Measurements from ENCODE around the gene CDYL2. TPM values are rescaled to one million over a fixed set of nuclear protein-coding genes. Genes with fewer than 3 reads are reported as not detected.

The CDYL2 gene
- total RNA-seq, 2 donors from 2014 or later = 9.9 to 12.8 TPM

GRCh38 chr16:80611930-80612327, 192.5 kb downstream of the CDYL2 start:
- no peak overlapping the region for H3K4me3 ChIP-seq (ENCODE audit: low read length)
- no peaks in the 10 kb centered on the region for H3K9me3 ChIP-seq (ENCODE audit: control insufficient read depth, low read length)
- Mint-ChIP-seq H3K36me3 (ENCODE audit: low read depth) (peaks cover 24% of the 10 kb centered on the region), H3K9me3 (peaks cover 9% of the 10 kb centered on the region), H3K27ac (no peak overlapping the region), H3K4me1 (peaks cover 29% of the 10 kb centered on the region), H3K27me3 (ENCODE audit: insufficient read depth) (no peaks in the 10 kb centered on the region), H3K4me3 (no peak overlapping the region)
- H3K36me3 ChIP-seq (ENCODE audit: control insufficient read depth, insufficient read depth, low read length) = no peaks in the 10 kb centered on the region
- no peaks in the 10 kb centered on the region for H3K27me3 ChIP-seq (ENCODE audit: control insufficient read depth, insufficient read depth, low read length, poor library complexity, severe bottlenecking)
- H3K4me1 ChIP-seq (ENCODE audit: control insufficient read depth, insufficient read depth, low read length) = no peaks in the 10 kb centered on the region
- DNase-seq = peak; percentile 29
- WGBS, 2 experiments (ENCODE audit: insufficient coverage in 1 of 2, insufficient read length in 1 of 2) = 91 to 97% methylated on average over 11 of the region's 11 CpGs
- TF ChIP-seq CTCF (conservative IDR thresholded peaks at IDR 0.05) = no peak
- H3K9ac ChIP-seq (ENCODE audit: extremely low read depth, low read length, poor library complexity, severe bottlenecking) = no peak overlapping the region
- H3K27ac ChIP-seq (ENCODE audit: low read depth, low read length) = no peak overlapping the region

GRCh38 chr16:80611171-80611929, 193.0 kb downstream of the CDYL2 start:
- Mint-ChIP-seq H3K9me3 (peaks cover 14% of the 10 kb centered on the region), H3K27ac (no peak overlapping the region), H3K27me3 (ENCODE audit: insufficient read depth) (no peaks in the 10 kb centered on the region), H3K4me3 (no peak overlapping the region), H3K36me3 (ENCODE audit: low read depth) (peaks cover 30% of the 10 kb centered on the region), H3K4me1 (peaks cover 35% of the 10 kb centered on the region)
- no peak for TF ChIP-seq CTCF (conservative IDR thresholded peaks at IDR 0.05)
- H3K4me1 ChIP-seq (ENCODE audit: control insufficient read depth, insufficient read depth, low read length) = no peaks in the 10 kb centered on the region
- no peak overlapping the region for H3K9ac ChIP-seq (ENCODE audit: extremely low read depth, low read length, poor library complexity, severe bottlenecking)
- no peaks in the 10 kb centered on the region for H3K36me3 ChIP-seq (ENCODE audit: control insufficient read depth, insufficient read depth, low read length)
- H3K9me3 ChIP-seq (ENCODE audit: control insufficient read depth, low read length) = peaks cover 4% of the 10 kb centered on the region
- H3K27ac ChIP-seq (ENCODE audit: low read depth, low read length) = no peak overlapping the region
- DNase-seq = peak; percentile 37
- H3K4me3 ChIP-seq (ENCODE audit: low read length) = no peak overlapping the region
- WGBS, 2 experiments (ENCODE audit: insufficient coverage in 1 of 2, insufficient read length in 1 of 2) = 93 to 99% methylated on average over 11 to 16 of the region's 16 CpGs
- H3K27me3 ChIP-seq (ENCODE audit: control insufficient read depth, insufficient read depth, low read length, poor library complexity, severe bottlenecking) = no peaks in the 10 kb centered on the region

- Mint-ChIP-seq H3K36me3 (ENCODE audit: low read depth) (peaks cover 30% of the 10 kb centered on the region), H3K9me3 (peaks cover 18% of the 10 kb centered on the region), H3K27ac (no peak overlapping the region), H3K27me3 (ENCODE audit: insufficient read depth) (no peaks in the 10 kb centered on the region), H3K4me1 (peaks cover 34% of the 10 kb centered on the region), H3K4me3 (no peak overlapping the region)
- H3K9me3 ChIP-seq (ENCODE audit: control insufficient read depth, low read length) = peaks cover 11% of the 10 kb centered on the region
- peak; percentile 45 for DNase-seq
- H3K4me3 ChIP-seq (ENCODE audit: low read length) = no peak overlapping the region
- H3K27ac ChIP-seq (ENCODE audit: low read depth, low read length) = no peak overlapping the region
- H3K27me3 ChIP-seq (ENCODE audit: control insufficient read depth, insufficient read depth, low read length, poor library complexity, severe bottlenecking) = no peaks in the 10 kb centered on the region
- H3K4me1 ChIP-seq (ENCODE audit: control insufficient read depth, insufficient read depth, low read length) = no peaks in the 10 kb centered on the region
- H3K36me3 ChIP-seq (ENCODE audit: control insufficient read depth, insufficient read depth, low read length) = no peaks in the 10 kb centered on the region
- 92 to 96% methylated on average over 7 to 9 of the region's 9 CpGs for WGBS, 2 experiments (ENCODE audit: insufficient coverage in 1 of 2, insufficient read length in 1 of 2)
- H3K9ac ChIP-seq (ENCODE audit: extremely low read depth, low read length, poor library complexity, severe bottlenecking) = no peak overlapping the region
- no peak for TF ChIP-seq CTCF (conservative IDR thresholded peaks at IDR 0.05)
Observed at GRCh38 chr16:80610481-80611156, 193.8 kb downstream of the CDYL2 start.

All from endodermal cell (in vitro differentiated cells).